H1 (cell line): ENCODE data around the gene NMU. TPM values are rescaled to one million over a fixed set of nuclear protein-coding genes. Genes with fewer than 3 reads are reported as not detected.

ENCODE experiments used
- NANOG ChIP-seq: IDR thresholded peaks from 2 replicates; pipeline ENCODE4 v1.6.1; 2011; ENCODE audit warnings: low read length, low read depth, mild to moderate bottlenecking, inconsistent platforms; ENCODE audit not compliant: insufficient read depth, poor library complexity, severe bottlenecking
- TAF1 ChIP-seq: IDR thresholded peaks from 2 replicates; pipeline ENCODE4 v1.6.1; 2011; ENCODE audit warnings: mild to moderate bottlenecking, low read depth, low read length
- polyA plus RNA-seq, 7 experiments: library from polyadenylated mRNA; depleted of rRNA in 3 of 7; stranded (reverse) in 5 of 7; unstranded in 2 of 7; fragments of >200 nt in 5 of 7; fragments of 200-250 nt in 2 of 7; gene quantifications; 1 replicate in 5 of 7; 2 replicates in 1 of 7; 4 replicates in 1 of 7; pipeline versions ENCODE4 v1.2.1 to v1.2.3, GENCODE V29; 2011 to 2013; ENCODE audit warnings: missing spikeins in 2 of 7, mixed read lengths in 2 of 7
- total RNA-seq: library from RNA; stranded (reverse); fragmentation: NEBNext Ultra II Directional; extraction: Animal tissue kit (Norgen Biotek cat#: 25700); gene quantifications from 2 replicates; pipeline ENCODE4 v1.2.1, GENCODE V29; 2021

The NMU gene
- total and polyA plus RNA-seq, 2 of the 8 experiments (the other 6 are each of a cell fraction or from before 2014, with no cell fraction given), result 30.5 to 50.4 TPM

- no peak for TF ChIP-seq NANOG
- TF ChIP-seq TAF1, result no peak
Measured at GRCh38 chr4:55682295-55682694, 46.2 kb upstream of the NMU start (continued).
